NCI-H187 treated with DMSO at 0.1 percent for 48 hours (cell line): ENCODE results near the gene RANBP17.
"Not testable (repeated sequence)": the region's sequence is repeated elsewhere in the genome, so short reads cannot be mapped to it uniquely, and the experiment has no call there.

ENCODE experiments used
- DNase-seq: peaks from one replicate; lab custom pipeline; 2025; lab: John Stamatoyannopoulos, UW

Gene RANBP17

GRCh38 chr5:171155621-171156020, 293.8 kb downstream of the RANBP17 start:
- DNase-seq, result no peak

- no peak for DNase-seq
Measured at GRCh38 chr5:171157276-171157675, 295.5 kb downstream of the RANBP17 start.

- no peak for DNase-seq
Measured at GRCh38 chr5:171157775-171158174, 296.0 kb downstream of the RANBP17 start.

- no peak for DNase-seq
Measured at GRCh38 chr5:171158581-171158980, 296.8 kb downstream of the RANBP17 start.

- DNase-seq, result no peak
Measured at GRCh38 chr5:171162165-171162564, 300.3 kb downstream of the RANBP17 start.

GRCh38 chr5:171162596-171162995, 300.8 kb downstream of the RANBP17 start:
- no peak for DNase-seq

GRCh38 chr5:171166766-171167165, 304.9 kb downstream of the RANBP17 start:
- no peak for DNase-seq

- DNase-seq, result no peak
Measured at GRCh38 chr5:171168171-171168570, 306.4 kb downstream of the RANBP17 start.

- not testable (repeated sequence) for DNase-seq
Measured at GRCh38 chr5:171174960-171175359, 313.1 kb downstream of the RANBP17 start.

GRCh38 chr5:171175746-171176145, 313.9 kb downstream of the RANBP17 start:
- DNase-seq, result no peak

- DNase-seq, result not testable (repeated sequence)
Measured at GRCh38 chr5:171178190-171178589, 316.4 kb downstream of the RANBP17 start.

GRCh38 chr5:171188016-171188415, 326.2 kb downstream of the RANBP17 start:
- no peak for DNase-seq

- no peak for DNase-seq
Measured at GRCh38 chr5:171189442-171189841, 327.6 kb downstream of the RANBP17 start.

- DNase-seq, result no peak
Measured at GRCh38 chr5:171192111-171192510, 330.3 kb downstream of the RANBP17 start.

GRCh38 chr5:171201310-171201709, 339.5 kb downstream of the RANBP17 start:
- DNase-seq, result no peak

GRCh38 chr5:171205375-171205774, 343.6 kb downstream of the RANBP17 start:
- no peak for DNase-seq

GRCh38 chr5:171207256-171207847, 345.5 kb downstream of the RANBP17 start:
- no peak for DNase-seq

- DNase-seq, result no peak
Measured at GRCh38 chr5:171221916-171222315, 360.1 kb downstream of the RANBP17 start.

GRCh38 chr5:171223927-171224326, 362.1 kb downstream of the RANBP17 start:
- no peak for DNase-seq

GRCh38 chr5:171226096-171226754, 364.4 kb downstream of the RANBP17 start:
- DNase-seq, result no peak

- no peak for DNase-seq
Measured at GRCh38 chr5:171226864-171227263, 365.0 kb downstream of the RANBP17 start.

GRCh38 chr5:171236651-171237050, 374.8 kb downstream of the RANBP17 start:
- no peak for DNase-seq

GRCh38 chr5:171242521-171242920, 380.7 kb downstream of the RANBP17 start:
- no peak for DNase-seq

GRCh38 chr5:171246231-171246630, 384.4 kb downstream of the RANBP17 start:
- no peak for DNase-seq
